ENCODE data around the gene NAA38. TPM values are rescaled to one million over a fixed set of nuclear protein-coding genes. Genes with fewer than 3 reads are reported as not detected.

The NAA38 gene
- total and polyA plus RNA-seq, 2 experiments from 2014 or later, result 17.1 to 74.8 TPM

DNA sequence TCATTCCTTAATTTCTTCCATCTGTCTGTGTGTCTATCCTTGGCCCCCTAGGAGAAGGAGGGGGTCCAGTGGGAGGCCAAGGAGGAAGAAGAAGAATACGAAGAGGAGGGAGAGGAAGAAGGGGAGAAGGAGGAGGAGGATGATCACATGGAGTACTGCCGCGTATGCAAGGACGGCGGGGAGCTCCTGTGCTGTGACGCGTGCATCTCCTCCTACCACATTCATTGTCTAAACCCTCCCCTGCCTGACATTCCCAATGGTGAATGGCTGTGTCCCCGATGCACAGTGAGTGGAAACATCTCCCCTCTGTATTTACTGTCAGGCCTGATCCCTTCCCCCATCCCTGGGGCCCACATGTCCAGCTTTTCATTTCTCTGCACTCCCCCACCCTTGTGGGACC is 37.5 kb upstream of the NAA38 start (continued):
- TF ChIP-seq, protein P1, sequence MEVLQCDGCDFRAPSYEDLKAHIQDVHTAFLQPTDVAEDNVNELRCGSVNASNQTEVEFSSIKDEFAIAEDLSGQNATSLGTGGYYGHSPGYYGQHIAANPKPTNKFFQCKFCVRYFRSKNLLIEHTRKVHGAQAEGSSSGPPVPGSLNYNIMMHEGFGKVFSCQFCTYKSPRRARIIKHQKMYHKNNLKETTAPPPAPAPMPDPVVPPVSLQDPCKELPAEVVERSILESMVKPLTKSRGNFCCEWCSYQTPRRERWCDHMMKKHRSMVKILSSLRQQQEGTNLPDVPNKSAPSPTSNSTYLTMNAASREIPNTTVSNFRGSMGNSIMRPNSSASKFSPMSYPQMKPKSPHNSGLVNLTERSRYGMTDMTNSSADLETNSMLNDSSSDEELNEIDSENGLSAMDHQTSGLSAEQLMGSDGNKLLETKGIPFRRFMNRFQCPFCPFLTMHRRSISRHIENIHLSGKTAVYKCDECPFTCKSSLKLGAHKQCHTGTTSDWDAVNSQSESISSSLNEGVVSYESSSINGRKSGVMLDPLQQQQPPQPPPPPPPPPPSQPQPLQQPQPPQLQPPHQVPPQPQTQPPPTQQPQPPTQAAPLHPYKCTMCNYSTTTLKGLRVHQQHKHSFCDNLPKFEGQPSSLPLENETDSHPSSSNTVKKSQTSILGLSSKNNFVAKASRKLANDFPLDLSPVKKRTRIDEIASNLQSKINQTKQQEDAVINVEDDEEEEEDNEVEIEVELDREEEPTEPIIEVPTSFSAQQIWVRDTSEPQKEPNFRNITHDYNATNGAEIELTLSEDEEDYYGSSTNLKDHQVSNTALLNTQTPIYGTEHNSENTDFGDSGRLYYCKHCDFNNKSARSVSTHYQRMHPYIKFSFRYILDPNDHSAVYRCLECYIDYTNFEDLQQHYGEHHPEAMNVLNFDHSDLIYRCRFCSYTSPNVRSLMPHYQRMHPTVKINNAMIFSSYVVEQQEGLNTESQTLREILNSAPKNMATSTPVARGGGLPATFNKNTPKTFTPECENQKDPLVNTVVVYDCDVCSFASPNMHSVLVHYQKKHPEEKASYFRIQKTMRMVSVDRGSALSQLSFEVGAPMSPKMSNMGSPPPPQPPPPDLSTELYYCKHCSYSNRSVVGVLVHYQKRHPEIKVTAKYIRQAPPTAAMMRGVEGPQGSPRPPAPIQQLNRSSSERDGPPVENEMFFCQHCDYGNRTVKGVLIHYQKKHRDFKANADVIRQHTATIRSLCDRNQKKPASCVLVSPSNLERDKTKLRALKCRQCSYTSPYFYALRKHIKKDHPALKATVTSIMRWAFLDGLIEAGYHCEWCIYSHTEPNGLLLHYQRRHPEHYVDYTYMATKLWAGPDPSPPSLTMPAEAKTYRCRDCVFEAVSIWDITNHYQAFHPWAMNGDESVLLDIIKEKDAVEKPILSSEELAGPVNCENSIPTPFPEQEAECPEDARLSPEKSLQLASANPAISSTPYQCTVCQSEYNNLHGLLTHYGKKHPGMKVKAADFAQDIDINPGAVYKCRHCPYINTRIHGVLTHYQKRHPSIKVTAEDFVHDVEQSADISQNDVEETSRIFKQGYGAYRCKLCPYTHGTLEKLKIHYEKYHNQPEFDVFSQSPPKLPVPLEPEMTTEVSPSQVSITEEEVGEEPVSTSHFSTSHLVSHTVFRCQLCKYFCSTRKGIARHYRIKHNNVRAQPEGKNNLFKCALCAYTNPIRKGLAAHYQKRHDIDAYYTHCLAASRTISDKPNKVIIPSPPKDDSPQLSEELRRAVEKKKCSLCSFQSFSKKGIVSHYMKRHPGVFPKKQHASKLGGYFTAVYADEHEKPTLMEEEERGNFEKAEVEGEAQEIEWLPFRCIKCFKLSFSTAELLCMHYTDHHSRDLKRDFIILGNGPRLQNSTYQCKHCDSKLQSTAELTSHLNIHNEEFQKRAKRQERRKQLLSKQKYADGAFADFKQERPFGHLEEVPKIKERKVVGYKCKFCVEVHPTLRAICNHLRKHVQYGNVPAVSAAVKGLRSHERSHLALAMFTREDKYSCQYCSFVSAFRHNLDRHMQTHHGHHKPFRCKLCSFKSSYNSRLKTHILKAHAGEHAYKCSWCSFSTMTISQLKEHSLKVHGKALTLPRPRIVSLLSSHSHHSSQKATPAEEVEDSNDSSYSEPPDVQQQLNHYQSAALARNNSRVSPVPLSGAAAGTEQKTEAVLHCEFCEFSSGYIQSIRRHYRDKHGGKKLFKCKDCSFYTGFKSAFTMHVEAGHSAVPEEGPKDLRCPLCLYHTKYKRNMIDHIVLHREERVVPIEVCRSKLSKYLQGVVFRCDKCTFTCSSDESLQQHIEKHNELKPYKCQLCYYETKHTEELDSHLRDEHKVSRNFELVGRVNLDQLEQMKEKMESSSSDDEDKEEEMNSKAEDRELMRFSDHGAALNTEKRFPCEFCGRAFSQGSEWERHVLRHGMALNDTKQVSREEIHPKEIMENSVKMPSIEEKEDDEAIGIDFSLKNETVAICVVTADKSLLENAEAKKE (CRISPR knock-in tag; IDR thresholded peaks at IDR 0.05), result no peak
- TF ChIP-seq, protein P2, sequence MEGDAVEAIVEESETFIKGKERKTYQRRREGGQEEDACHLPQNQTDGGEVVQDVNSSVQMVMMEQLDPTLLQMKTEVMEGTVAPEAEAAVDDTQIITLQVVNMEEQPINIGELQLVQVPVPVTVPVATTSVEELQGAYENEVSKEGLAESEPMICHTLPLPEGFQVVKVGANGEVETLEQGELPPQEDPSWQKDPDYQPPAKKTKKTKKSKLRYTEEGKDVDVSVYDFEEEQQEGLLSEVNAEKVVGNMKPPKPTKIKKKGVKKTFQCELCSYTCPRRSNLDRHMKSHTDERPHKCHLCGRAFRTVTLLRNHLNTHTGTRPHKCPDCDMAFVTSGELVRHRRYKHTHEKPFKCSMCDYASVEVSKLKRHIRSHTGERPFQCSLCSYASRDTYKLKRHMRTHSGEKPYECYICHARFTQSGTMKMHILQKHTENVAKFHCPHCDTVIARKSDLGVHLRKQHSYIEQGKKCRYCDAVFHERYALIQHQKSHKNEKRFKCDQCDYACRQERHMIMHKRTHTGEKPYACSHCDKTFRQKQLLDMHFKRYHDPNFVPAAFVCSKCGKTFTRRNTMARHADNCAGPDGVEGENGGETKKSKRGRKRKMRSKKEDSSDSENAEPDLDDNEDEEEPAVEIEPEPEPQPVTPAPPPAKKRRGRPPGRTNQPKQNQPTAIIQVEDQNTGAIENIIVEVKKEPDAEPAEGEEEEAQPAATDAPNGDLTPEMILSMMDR (conservative IDR thresholded peaks at IDR 0.05; ENCODE audit: low read depth in 2 of 2), result no peak
- TF ChIP-seq EZH2 (IDR thresholded peaks at IDR 0.05; ENCODE audit: low read depth, unreplicated experiment) (no peak), ZNF114 (CRISPR knock-in tag; IDR thresholded peaks at IDR 0.05) (no peak), NANOG (IDR thresholded peaks at IDR 0.05; ENCODE audit: borderline replicate concordance) (no peak)

DNA sequence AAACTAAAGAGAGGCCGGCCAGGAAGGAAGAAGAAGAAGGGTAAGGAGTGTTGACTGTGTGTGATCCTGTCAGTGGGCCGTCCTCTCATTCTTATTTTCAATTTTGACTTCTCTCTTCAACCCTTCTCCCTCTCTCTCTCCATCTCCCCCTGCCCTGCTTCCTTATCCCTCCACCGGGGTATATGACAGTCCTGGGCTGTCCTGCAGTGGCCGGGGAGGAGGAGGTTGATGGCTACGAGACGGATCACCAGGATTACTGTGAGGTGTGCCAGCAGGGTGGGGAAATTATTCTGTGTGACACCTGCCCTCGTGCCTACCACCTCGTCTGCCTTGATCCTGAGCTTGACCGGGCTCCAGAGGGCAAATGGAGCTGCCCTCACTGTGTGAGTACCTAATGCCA is 36.9 kb upstream of the NAA38 start:
- Mint-ChIP-seq H3K27me3 (ENCODE audit: insufficient read depth, low read depth, poor library complexity) (peaks cover 13% of the 10 kb centered on the region), H3K9me3 (no peaks in the 10 kb centered on the region), H3K4me3 (no peak overlapping the region), H3K27ac (no peak overlapping the region), H3K4me1 (no peaks in the 10 kb centered on the region; the same call in 2 of the 3 replicates), H3K36me3 (ENCODE audit: low read depth) (peaks cover 23% of the 10 kb centered on the region)
- H3K36me3 ChIP-seq (ENCODE audit: insufficient read depth), result 0 out of 2 replicates have a peak, but pooled peaks cover 3% of the 10 kb centered on the region
- no peak overlapping the region for H3K4me3 ChIP-seq
- DNase-seq (ENCODE audit: low spot score), result no peak
- no peaks in the 10 kb centered on the region for H4K20me1 ChIP-seq (replicated peaks; ENCODE audit: insufficient read depth)
- H2AFZ ChIP-seq, result no peak overlapping the region
- H3K9me2 ChIP-seq (ENCODE audit: insufficient read depth), result no peaks in the 10 kb centered on the region
- ATAC-seq, result no peak
- H3F3A ChIP-seq (replicated peaks; ENCODE audit: low read depth), result no peaks in the 10 kb centered on the region
- 0 out of 2 replicates have a peak, but pooled peaks cover 2% of the 10 kb centered on the region for H3K27me3 ChIP-seq (ENCODE audit: insufficient read depth)
- no peak overlapping the region for H3K27ac ChIP-seq (ENCODE audit: low read depth)
- no peak overlapping the region for H3K4me2 ChIP-seq
- H3K79me2 ChIP-seq (replicated peaks; ENCODE audit: insufficient read depth), result no peaks in the 10 kb centered on the region
- peaks cover 3% of the 10 kb centered on the region; the same call in 1 of the 2 replicates for H3K4me1 ChIP-seq (ENCODE audit: insufficient read depth)
- no peak for TF ChIP-seq JUNB (IDR thresholded peaks at IDR 0.05; ENCODE audit: unreplicated experiment)
- TF ChIP-seq, protein P3, sequence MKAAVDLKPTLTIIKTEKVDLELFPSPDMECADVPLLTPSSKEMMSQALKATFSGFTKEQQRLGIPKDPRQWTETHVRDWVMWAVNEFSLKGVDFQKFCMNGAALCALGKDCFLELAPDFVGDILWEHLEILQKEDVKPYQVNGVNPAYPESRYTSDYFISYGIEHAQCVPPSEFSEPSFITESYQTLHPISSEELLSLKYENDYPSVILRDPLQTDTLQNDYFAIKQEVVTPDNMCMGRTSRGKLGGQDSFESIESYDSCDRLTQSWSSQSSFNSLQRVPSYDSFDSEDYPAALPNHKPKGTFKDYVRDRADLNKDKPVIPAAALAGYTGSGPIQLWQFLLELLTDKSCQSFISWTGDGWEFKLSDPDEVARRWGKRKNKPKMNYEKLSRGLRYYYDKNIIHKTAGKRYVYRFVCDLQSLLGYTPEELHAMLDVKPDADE (IDR thresholded peaks at IDR 0.05), result no peak
- TF ChIP-seq STAT1 (IDR thresholded peaks at IDR 0.05; ENCODE audit: unreplicated experiment), result no peak
- TF ChIP-seq NANOG (IDR thresholded peaks at IDR 0.05; ENCODE audit: borderline replicate concordance), result no peak
- TF ChIP-seq, protein P4, sequence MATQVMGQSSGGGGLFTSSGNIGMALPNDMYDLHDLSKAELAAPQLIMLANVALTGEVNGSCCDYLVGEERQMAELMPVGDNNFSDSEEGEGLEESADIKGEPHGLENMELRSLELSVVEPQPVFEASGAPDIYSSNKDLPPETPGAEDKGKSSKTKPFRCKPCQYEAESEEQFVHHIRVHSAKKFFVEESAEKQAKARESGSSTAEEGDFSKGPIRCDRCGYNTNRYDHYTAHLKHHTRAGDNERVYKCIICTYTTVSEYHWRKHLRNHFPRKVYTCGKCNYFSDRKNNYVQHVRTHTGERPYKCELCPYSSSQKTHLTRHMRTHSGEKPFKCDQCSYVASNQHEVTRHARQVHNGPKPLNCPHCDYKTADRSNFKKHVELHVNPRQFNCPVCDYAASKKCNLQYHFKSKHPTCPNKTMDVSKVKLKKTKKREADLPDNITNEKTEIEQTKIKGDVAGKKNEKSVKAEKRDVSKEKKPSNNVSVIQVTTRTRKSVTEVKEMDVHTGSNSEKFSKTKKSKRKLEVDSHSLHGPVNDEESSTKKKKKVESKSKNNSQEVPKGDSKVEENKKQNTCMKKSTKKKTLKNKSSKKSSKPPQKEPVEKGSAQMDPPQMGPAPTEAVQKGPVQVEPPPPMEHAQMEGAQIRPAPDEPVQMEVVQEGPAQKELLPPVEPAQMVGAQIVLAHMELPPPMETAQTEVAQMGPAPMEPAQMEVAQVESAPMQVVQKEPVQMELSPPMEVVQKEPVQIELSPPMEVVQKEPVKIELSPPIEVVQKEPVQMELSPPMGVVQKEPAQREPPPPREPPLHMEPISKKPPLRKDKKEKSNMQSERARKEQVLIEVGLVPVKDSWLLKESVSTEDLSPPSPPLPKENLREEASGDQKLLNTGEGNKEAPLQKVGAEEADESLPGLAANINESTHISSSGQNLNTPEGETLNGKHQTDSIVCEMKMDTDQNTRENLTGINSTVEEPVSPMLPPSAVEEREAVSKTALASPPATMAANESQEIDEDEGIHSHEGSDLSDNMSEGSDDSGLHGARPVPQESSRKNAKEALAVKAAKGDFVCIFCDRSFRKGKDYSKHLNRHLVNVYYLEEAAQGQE (IDR thresholded peaks at IDR 0.05; ENCODE audit: unreplicated experiment), result no peak
- no peak for TF ChIP-seq ZNF114 (CRISPR knock-in tag; IDR thresholded peaks at IDR 0.05)
- TF ChIP-seq ZNF331 (CRISPR knock-in tag; IDR thresholded peaks at IDR 0.05; ENCODE audit: low read depth), result no peak
